NOMO-1 (cell line): ENCODE measurements around the gene PAH.
A peak's percentile ranks its signal among the peaks of the same experiment; 100 is the strongest.
"Not testable (repeated sequence)": the region's sequence is repeated elsewhere in the genome, so short reads cannot be mapped to it uniquely, and the experiment has no call there.

Experiments
- DNase-seq, 2 experiments: peaks; one replicate each; lab custom pipeline; 2025; ENCODE audit not compliant: unreplicated experiment in 2 of 2; lab: John Stamatoyannopoulos, UW

The PAH gene

GRCh38 chr12:102833687-102834441 lies 83.2 kb downstream of the PAH start:
- no peak for DNase-seq

GRCh38 chr12:102832826-102833225 lies 84.2 kb downstream of the PAH start:
- not testable (repeated sequence) for DNase-seq

GRCh38 chr12:102824218-102824835 lies 92.7 kb downstream of the PAH start:
- DNase-seq = no peak

- no peak for DNase-seq
Observed at GRCh38 chr12:102821149-102821548, 95.9 kb downstream of the PAH start.

GRCh38 chr12:102816816-102817434 lies 100.1 kb downstream of the PAH start:
- DNase-seq = peak in 1 of 2 experiments; percentile 26

- no peak for DNase-seq
Observed at GRCh38 chr12:102814691-102815367, 102.2 kb downstream of the PAH start.

GRCh38 chr12:102812344-102812743 lies 104.7 kb downstream of the PAH start:
- DNase-seq = no peak

GRCh38 chr12:102811110-102811737 lies 105.8 kb downstream of the PAH start:
- no peak for DNase-seq

- DNase-seq = no peak
Observed at GRCh38 chr12:102808412-102808811, 108.6 kb downstream of the PAH start.

GRCh38 chr12:102806592-102806991 lies 110.5 kb downstream of the PAH start:
- DNase-seq = no peak

- DNase-seq = no peak
Observed at GRCh38 chr12:102806110-102806509, 110.9 kb downstream of the PAH start.

- DNase-seq = no peak
Observed at GRCh38 chr12:102800565-102800964, 116.5 kb downstream of the PAH start.

- no peak for DNase-seq
Observed at GRCh38 chr12:102799229-102799628, 117.8 kb downstream of the PAH start.

GRCh38 chr12:102797528-102797927 lies 119.5 kb downstream of the PAH start:
- no peak for DNase-seq

GRCh38 chr12:102793921-102794320 lies 123.1 kb downstream of the PAH start:
- DNase-seq = no peak
